Measurements from ENCODE around the gene MAN2B1.

DNA sequence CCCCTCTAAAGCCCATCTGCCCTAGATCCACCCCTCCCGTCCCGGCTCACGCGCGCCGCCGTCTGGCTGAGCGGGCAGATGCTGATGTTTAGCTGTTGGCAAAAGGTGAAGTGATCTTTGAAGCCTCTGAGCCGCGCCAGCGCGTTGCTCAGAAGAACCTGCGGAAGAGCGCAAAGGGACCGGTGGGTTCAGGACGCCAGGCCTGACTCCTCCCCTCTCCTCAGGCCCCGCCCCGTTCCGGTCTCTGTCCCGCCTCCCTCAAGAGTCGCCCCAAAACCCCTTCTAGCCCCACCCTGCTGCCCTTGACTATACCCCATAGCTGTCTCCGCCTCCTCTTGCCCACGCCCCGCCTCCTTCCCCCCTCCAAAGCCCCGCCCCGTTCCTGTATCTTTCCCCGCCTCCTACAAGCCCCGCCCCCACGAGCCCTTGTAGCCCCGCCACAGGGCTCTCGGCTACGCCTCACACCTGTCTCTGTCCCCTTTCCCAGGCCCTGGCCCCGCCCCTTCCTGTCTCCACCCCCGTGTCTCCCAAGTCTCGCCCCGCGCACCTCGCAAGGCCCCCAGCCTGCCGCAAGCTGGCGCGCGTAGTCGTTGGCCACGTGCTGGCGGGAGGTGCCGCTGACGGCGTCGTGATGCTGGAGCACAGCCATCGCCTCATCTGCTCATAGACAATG, 9.5 kb downstream of the MAN2B1 start:
- TF ChIP-seq, protein P1, sequence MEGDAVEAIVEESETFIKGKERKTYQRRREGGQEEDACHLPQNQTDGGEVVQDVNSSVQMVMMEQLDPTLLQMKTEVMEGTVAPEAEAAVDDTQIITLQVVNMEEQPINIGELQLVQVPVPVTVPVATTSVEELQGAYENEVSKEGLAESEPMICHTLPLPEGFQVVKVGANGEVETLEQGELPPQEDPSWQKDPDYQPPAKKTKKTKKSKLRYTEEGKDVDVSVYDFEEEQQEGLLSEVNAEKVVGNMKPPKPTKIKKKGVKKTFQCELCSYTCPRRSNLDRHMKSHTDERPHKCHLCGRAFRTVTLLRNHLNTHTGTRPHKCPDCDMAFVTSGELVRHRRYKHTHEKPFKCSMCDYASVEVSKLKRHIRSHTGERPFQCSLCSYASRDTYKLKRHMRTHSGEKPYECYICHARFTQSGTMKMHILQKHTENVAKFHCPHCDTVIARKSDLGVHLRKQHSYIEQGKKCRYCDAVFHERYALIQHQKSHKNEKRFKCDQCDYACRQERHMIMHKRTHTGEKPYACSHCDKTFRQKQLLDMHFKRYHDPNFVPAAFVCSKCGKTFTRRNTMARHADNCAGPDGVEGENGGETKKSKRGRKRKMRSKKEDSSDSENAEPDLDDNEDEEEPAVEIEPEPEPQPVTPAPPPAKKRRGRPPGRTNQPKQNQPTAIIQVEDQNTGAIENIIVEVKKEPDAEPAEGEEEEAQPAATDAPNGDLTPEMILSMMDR (IDR thresholded peaks at IDR 0.05; ENCODE audit: poor library complexity) = no peak
- TF ChIP-seq EZH2 (IDR thresholded peaks at IDR 0.05; ENCODE audit: borderline replicate concordance) = no peak
